CD8-positive, alpha-beta memory T cell (primary cell): ENCODE data around the gene IRF6. TPM values are rescaled to one million over a fixed set of nuclear protein-coding genes. Genes with fewer than 3 reads are reported as not detected.

ENCODE experiments used
- CTCF ChIA-PET: fragments of 350-600 bp; sonication (Branson Sonifier 250); formaldehyde crosslinking; loops from one replicate; lab custom pipeline; 2021; ENCODE audit warnings: antibody characterized with exemption; lab: Charles Lee
- POLR2A ChIA-PET: fragments of 350-600 bp; sonication (Branson Sonifier 250); formaldehyde crosslinking; loops from one replicate; lab custom pipeline; 2021; ENCODE audit warnings: antibody characterized with exemption; lab: Charles Lee
- DNase-seq, 5 donors: peaks; one replicate each; pipeline versions ENCODE4 v3.0.0 to v3.0.0-alpha.2; 2020 to 2022; ENCODE audit warnings: mixed read lengths in 1 of 5
- H3K27ac ChIP-seq: one replicate; pipeline ENCODE4 v1.7.0; 2013; ENCODE audit warnings: low read depth, mild to moderate bottlenecking, low read length, moderate library complexity
- H3K27me3 ChIP-seq: 2 replicates; pipeline ENCODE4 v1.7.0; 2013; ENCODE audit warnings: low read length, mild to moderate bottlenecking; ENCODE audit not compliant: insufficient read depth, poor library complexity, severe bottlenecking
- H3K36me3 ChIP-seq: 2 replicates; pipeline ENCODE4 v1.7.0; 2013; ENCODE audit warnings: mild to moderate bottlenecking, low read length, moderate library complexity; ENCODE audit not compliant: insufficient read depth
- H3K4me1 ChIP-seq: 2 replicates; pipeline ENCODE4 v1.7.0; 2013; ENCODE audit warnings: mild to moderate bottlenecking, low read length, moderate library complexity; ENCODE audit not compliant: insufficient read depth
- H3K4me3 ChIP-seq: 2 replicates; pipeline ENCODE4 v1.7.0; 2013; ENCODE audit warnings: mild to moderate bottlenecking, low read length
- H3K9me3 ChIP-seq: 2 replicates; pipeline ENCODE4 v1.7.0; 2013; ENCODE audit warnings: mild to moderate bottlenecking, low read length
- H3K27ac Mint-ChIP-seq, 8 donors: one replicate each; pipeline ENCODE4 v1.8.0; 2020 to 2021; ENCODE audit warnings: mixed read lengths in 8 of 8, mild to moderate bottlenecking in 6 of 8, inconsistent platforms in 3 of 8, moderate library complexity in 3 of 8
- H3K27me3 Mint-ChIP-seq, 2 donors: one replicate each; pipeline ENCODE4 v1.8.0; 2020 to 2021; ENCODE audit warnings: mixed read lengths in 2 of 2, mild to moderate bottlenecking in 1 of 2, moderate library complexity in 1 of 2
- H3K36me3 Mint-ChIP-seq, 3 donors: one replicate each; pipeline ENCODE4 v1.8.0; 2020 to 2021; ENCODE audit warnings: mixed read lengths in 3 of 3, inconsistent platforms in 1 of 3, mild to moderate bottlenecking in 1 of 3
- H3K4me1 Mint-ChIP-seq, 3 donors: one replicate each; pipeline ENCODE4 v1.8.0; 2020 to 2021; ENCODE audit warnings: mixed read lengths in 3 of 3, inconsistent platforms in 1 of 3, mild to moderate bottlenecking in 1 of 3
- H3K4me3 Mint-ChIP-seq, 7 donors: one replicate each; pipeline ENCODE4 v1.8.0; 2020 to 2021; ENCODE audit warnings: mixed read lengths in 7 of 7, mild to moderate bottlenecking in 6 of 7, moderate library complexity in 4 of 7, inconsistent platforms in 2 of 7
- H3K9me3 Mint-ChIP-seq, 5 donors: one replicate each; pipeline ENCODE4 v1.8.0; 2020 to 2022; ENCODE audit warnings: mixed read lengths in 5 of 5, mild to moderate bottlenecking in 3 of 5, moderate library complexity in 2 of 5, inconsistent platforms in 1 of 5
- polyA plus RNA-seq: library from polyadenylated mRNA; unstranded; fragments of 300-500 nt; fragmentation: Illumina TruSeq; gene quantifications from one replicate; pipeline ENCODE4 v1.2.3, GENCODE V29; 2021
- total RNA-seq, 2 experiments: library from RNA; stranded (reverse); gene quantifications; one replicate each; pipeline ENCODE4 v1.2.3, GENCODE V29; 2021

The IRF6 gene
- total and polyA plus RNA-seq, 3 experiments from 2014 or later, result 1.0 to 1.2 (median 1.2) TPM

DNA sequence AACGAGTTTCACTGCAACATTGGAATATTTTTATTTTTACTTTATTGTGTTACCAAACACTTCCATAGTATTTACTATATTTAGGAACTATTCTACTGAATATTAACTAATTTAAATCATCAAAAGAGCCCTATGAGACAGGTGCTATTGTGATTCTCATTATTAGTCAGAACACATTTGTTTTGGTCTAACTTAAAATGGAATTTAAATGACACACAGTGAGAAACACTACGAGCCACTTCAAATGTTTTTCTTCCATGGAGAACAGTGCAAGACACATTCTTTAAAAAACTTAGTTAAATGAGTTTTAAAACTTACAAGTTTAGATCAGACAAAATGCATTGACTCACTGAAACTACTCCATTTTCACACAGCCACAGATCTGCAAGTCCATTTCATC, 56.7 kb downstream of the IRF6 start:
- peaks cover 54 to 71% (median 68%) of the 10 kb centered on the region in 3 donors for H3K4me1 Mint-ChIP-seq
- no peak overlapping the region for H3K27ac ChIP-seq
- H3K4me3 ChIP-seq, result no peak overlapping the region
- H3K36me3 ChIP-seq, result no peaks in the 10 kb centered on the region
- peaks cover 68% of the 10 kb centered on the region for H3K4me1 ChIP-seq
- no peaks in the 10 kb centered on the region for H3K9me3 Mint-ChIP-seq
- peak overlapping the region; percentile 14 to 79 (median 57) for H3K27ac Mint-ChIP-seq
- no peaks in the 10 kb centered on the region for H3K27me3 Mint-ChIP-seq
- POLR2A ChIA-PET, result interaction anchor here (2.6 kb wide), 1 partner anchor 19 kb away, joined by 20 read pairs; no protein-coding TSS in a partner anchor
- H3K27me3 ChIP-seq, result no peaks in the 10 kb centered on the region
- H3K4me3 Mint-ChIP-seq, result peak overlapping the region in 5 of 7 donors; percentile 0 to 50 (median 37)
- CTCF ChIA-PET, result interaction anchor here (0.9 to 17.1 kb wide), 9 partner anchors 12 to 79 kb away, joined by 3 to 255 read pairs (median 4); partner anchors contain the start of genes C1orf74, IRF6, TRAF3IP3 and UTP25
- no peak for DNase-seq
- no peaks in the 10 kb centered on the region for H3K9me3 ChIP-seq
- H3K36me3 Mint-ChIP-seq, result peaks cover 0 to 4% (median 0%) of the 10 kb centered on the region in 3 donors

GRCh38 chr1:209748620-209749019, 57.3 kb downstream of the IRF6 start:
- CTCF ChIA-PET, result interaction anchor here (0.7 to 17.1 kb wide), 22 partner anchors 12 to 187 kb away, joined by 3 to 255 read pairs (median 4); partner anchors contain the start of genes C1orf74, IRF6, TRAF3IP3 and UTP25
- peaks cover 0 to 5% (median 0%) of the 10 kb centered on the region in 3 donors for H3K36me3 Mint-ChIP-seq

DNA sequence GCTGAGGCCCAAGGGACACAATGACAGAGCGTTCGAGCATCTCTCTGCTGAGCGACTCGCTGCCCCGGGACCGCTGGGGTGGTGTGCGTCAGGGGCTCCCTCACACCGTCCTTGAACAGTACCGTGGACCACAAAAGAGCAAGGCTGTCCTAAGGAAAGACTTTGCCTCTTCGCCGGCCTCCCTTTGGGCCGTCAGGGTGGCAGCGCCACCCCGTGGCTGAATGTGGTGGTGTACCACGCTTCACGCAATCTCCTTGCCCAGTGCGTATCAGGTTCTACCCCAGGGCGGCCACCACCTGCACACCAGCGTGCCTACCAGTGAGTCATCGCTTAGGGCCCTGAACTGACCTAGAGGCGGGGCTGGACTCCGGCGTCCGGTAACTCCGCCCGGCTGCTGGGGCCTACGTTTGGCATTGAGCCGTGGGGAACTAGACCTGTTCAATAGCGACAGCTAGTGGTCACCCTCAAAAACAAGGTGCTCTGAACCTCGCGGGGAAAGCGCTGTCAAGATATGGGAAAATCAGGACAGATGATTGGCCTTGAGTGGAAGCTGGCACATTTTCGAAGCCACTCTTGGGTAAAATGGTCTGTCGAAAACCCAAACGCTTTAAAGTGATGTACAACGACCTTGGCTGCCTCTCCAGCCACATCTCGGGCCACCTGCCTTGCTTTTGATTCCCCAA, 58.2 kb downstream of the IRF6 start:
- peak overlapping the region; percentile 75 to 92 (median 86) for H3K4me3 Mint-ChIP-seq
- peak overlapping the region; percentile 76 for H3K4me3 ChIP-seq
- H3K27me3 Mint-ChIP-seq, result no peaks in the 10 kb centered on the region
- DNase-seq, result peak; percentile 71 to 87 (median 82)
- no peaks in the 10 kb centered on the region for H3K36me3 ChIP-seq
- H3K27me3 ChIP-seq, result no peaks in the 10 kb centered on the region
- H3K4me1 ChIP-seq, result peaks cover 54% of the 10 kb centered on the region
- POLR2A ChIA-PET, result interaction anchor here (2.6 kb wide), 1 partner anchor 21 kb away, joined by 20 read pairs; no protein-coding TSS in a partner anchor
- CTCF ChIA-PET, result interaction anchor here (0.7 to 17.1 kb wide), 24 partner anchors 11 to 186 kb away, joined by 3 to 255 read pairs (median 4); partner anchors contain the start of genes C1orf74, IRF6, TRAF3IP3 and UTP25
- H3K27ac Mint-ChIP-seq, result peak overlapping the region; percentile 83 to 97 (median 88)
- H3K4me1 Mint-ChIP-seq, result peaks cover 47 to 60% (median 53%) of the 10 kb centered on the region in 3 donors
- peaks cover 0 to 6% (median 0%) of the 10 kb centered on the region in 3 donors for H3K36me3 Mint-ChIP-seq
- no peaks in the 10 kb centered on the region for H3K9me3 Mint-ChIP-seq
- H3K27ac ChIP-seq, result peak overlapping the region; percentile 43
- no peaks in the 10 kb centered on the region for H3K9me3 ChIP-seq

More at GRCh38 chr1:209748620-209749019, 57.3 kb downstream of the IRF6 start:
- Histone ChIP-seq H3K4me3 (peak overlapping the region; percentile 8), H3K27me3 (no peaks in the 10 kb centered on the region), H3K4me1 (peaks cover 63% of the 10 kb centered on the region), H3K9me3 (no peaks in the 10 kb centered on the region), H3K36me3 (no peaks in the 10 kb centered on the region), H3K27ac (no peak overlapping the region)
- Mint-ChIP-seq H3K4me1 (peaks cover 50 to 65% (median 62%) of the 10 kb centered on the region in 3 donors), H3K4me3 (peak overlapping the region; percentile 75 to 92 (median 86)), H3K9me3 (no peaks in the 10 kb centered on the region), H3K27me3 (no peaks in the 10 kb centered on the region), H3K27ac (peak overlapping the region; percentile 83 to 97 (median 88))
- DNase-seq, result no peak
- POLR2A ChIA-PET, result interaction anchor here (2.6 kb wide), 1 partner anchor 20 kb away, joined by 20 read pairs; no protein-coding TSS in a partner anchor

GRCh38 chr1:209746451-209747165, 59.3 kb downstream of the IRF6 start:
- no peak overlapping the region for H3K4me3 ChIP-seq
- no peaks in the 10 kb centered on the region for H3K27me3 Mint-ChIP-seq
- peaks cover 42 to 55% (median 45%) of the 10 kb centered on the region in 3 donors for H3K4me1 Mint-ChIP-seq
- H3K36me3 ChIP-seq, result no peaks in the 10 kb centered on the region
- H3K27ac ChIP-seq, result no peak overlapping the region
- no peaks in the 10 kb centered on the region for H3K9me3 Mint-ChIP-seq
- H3K9me3 ChIP-seq, result no peaks in the 10 kb centered on the region
- H3K36me3 Mint-ChIP-seq, result peaks cover 0 to 3% (median 3%) of the 10 kb centered on the region in 3 donors
- no peaks in the 10 kb centered on the region for H3K27me3 ChIP-seq
- no peak for DNase-seq
- H3K4me3 Mint-ChIP-seq, result peak overlapping the region in 1 of 7 donors; percentile 31
- peaks cover 43% of the 10 kb centered on the region for H3K4me1 ChIP-seq
- ChIA-PET CTCF (interaction anchor here (0.7 to 17.1 kb wide), 3 partner anchors 16 to 179 kb away, joined by 3 to 255 read pairs (median 4); partner anchors contain the start of gene TRAF3IP3), POLR2A (no interaction called here)
- peak overlapping the region in 7 of 8 donors; percentile 36 to 97 (median 65) for H3K27ac Mint-ChIP-seq

GRCh38 chr1:209743145-209743482, 62.8 kb downstream of the IRF6 start:
- no peaks in the 10 kb centered on the region for H3K9me3 Mint-ChIP-seq
- ChIA-PET CTCF (interaction anchor here (17.1 kb wide), 1 partner anchor 19 kb away, joined by 255 read pairs; the partner anchor contains the start of gene TRAF3IP3), POLR2A (interaction anchor here (0.7 kb wide), 1 partner anchor 75 kb away, joined by 3 read pairs; no protein-coding TSS in a partner anchor)
- peaks cover 14 to 21% (median 15%) of the 10 kb centered on the region in 3 donors for H3K4me1 Mint-ChIP-seq
- peak overlapping the region in 2 of 8 donors; percentile 14 to 44 for H3K27ac Mint-ChIP-seq
- no peak overlapping the region for H3K27ac ChIP-seq
- no peak for DNase-seq
- H3K4me1 ChIP-seq, result peaks cover 13% of the 10 kb centered on the region
- peaks cover 0 to 6% of the 10 kb centered on the region in 2 donors for H3K27me3 Mint-ChIP-seq
- no peaks in the 10 kb centered on the region for H3K36me3 ChIP-seq
- H3K36me3 Mint-ChIP-seq, result peaks cover 0 to 7% (median 2%) of the 10 kb centered on the region in 3 donors
- no peaks in the 10 kb centered on the region for H3K27me3 ChIP-seq
- no peak overlapping the region for H3K4me3 ChIP-seq
- no peaks in the 10 kb centered on the region for H3K9me3 ChIP-seq
- H3K4me3 Mint-ChIP-seq, result no peak overlapping the region

GRCh38 chr1:209742409-209743144, 63.4 kb downstream of the IRF6 start:
- CTCF ChIA-PET, result interaction anchor here (17.1 kb wide), 1 partner anchor 20 kb away, joined by 255 read pairs; the partner anchor contains the start of gene TRAF3IP3
- peaks cover 0 to 7% (median 2%) of the 10 kb centered on the region in 3 donors for H3K36me3 Mint-ChIP-seq
- Histone ChIP-seq H3K27ac (no peak overlapping the region), H3K27me3 (no peaks in the 10 kb centered on the region), H3K4me3 (no peak overlapping the region), H3K9me3 (no peaks in the 10 kb centered on the region), H3K4me1 (peaks cover 9% of the 10 kb centered on the region), H3K36me3 (no peaks in the 10 kb centered on the region)
- H3K27me3 Mint-ChIP-seq, result peaks cover 0 to 6% of the 10 kb centered on the region in 2 donors
- H3K9me3 Mint-ChIP-seq, result no peaks in the 10 kb centered on the region
- H3K27ac Mint-ChIP-seq, result peak overlapping the region in 1 of 8 donors; percentile 14
- H3K4me3 Mint-ChIP-seq, result no peak overlapping the region
- peaks cover 9 to 16% (median 10%) of the 10 kb centered on the region in 3 donors for H3K4me1 Mint-ChIP-seq
- no peak for DNase-seq
- POLR2A ChIA-PET, result interaction anchor here (0.7 kb wide), 1 partner anchor 75 kb away, joined by 3 read pairs; no protein-coding TSS in a partner anchor

DNA sequence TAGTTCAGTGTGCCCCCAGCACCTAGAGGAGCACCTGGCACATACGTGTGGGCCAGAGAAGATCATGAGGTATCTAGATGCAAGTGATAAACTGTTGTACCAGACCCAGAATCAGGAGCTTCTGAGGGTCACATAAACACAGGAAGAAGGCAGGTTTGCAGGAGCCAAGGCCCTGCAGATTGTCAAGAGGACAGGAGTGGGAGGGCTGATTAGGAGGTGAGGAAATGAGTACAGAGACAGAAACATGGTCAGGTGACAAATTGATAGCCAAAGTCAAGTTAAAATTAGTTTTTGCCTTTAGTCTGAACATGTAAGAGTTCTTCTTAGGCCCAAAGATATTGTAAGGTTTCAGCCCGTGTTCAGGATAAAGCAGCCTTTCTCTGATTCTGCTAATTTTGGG, 64.1 kb downstream of the IRF6 start:
- Histone ChIP-seq H3K4me3 (no peak overlapping the region), H3K9me3 (no peaks in the 10 kb centered on the region), H3K36me3 (no peaks in the 10 kb centered on the region), H3K4me1 (peaks cover 2% of the 10 kb centered on the region), H3K27me3 (no peaks in the 10 kb centered on the region), H3K27ac (no peak overlapping the region)
- H3K4me1 Mint-ChIP-seq, result peaks cover 4 to 9% (median 5%) of the 10 kb centered on the region in 3 donors
- H3K27me3 Mint-ChIP-seq, result peaks cover 0 to 6% of the 10 kb centered on the region in 2 donors
- peak overlapping the region in 2 of 8 donors; percentile 18 to 71 for H3K27ac Mint-ChIP-seq
- H3K4me3 Mint-ChIP-seq, result no peak overlapping the region
- CTCF ChIA-PET, result no interaction called here
- DNase-seq, result no peak
- peaks cover 0 to 7% (median 2%) of the 10 kb centered on the region in 3 donors for H3K36me3 Mint-ChIP-seq
- POLR2A ChIA-PET, result no interaction called here
- no peaks in the 10 kb centered on the region for H3K9me3 Mint-ChIP-seq
